ENCODE results near the gene STARD9.
"Not testable (repeated sequence)": the region's sequence is repeated elsewhere in the genome, so short reads cannot be mapped to it uniquely, and the experiment has no call there.

STARD9 gene

GRCh38 chr15:42632105-42632675 lies 56.8 kb downstream of the STARD9 start:
- DNase-seq = no peak

GRCh38 chr15:42640109-42640508 lies 64.7 kb downstream of the STARD9 start:
- DNase-seq = no peak

- DNase-seq = peak; percentile 78
Observed at GRCh38 chr15:42650208-42651066, 75.0 kb downstream of the STARD9 start.

GRCh38 chr15:42665827-42666226 lies 90.4 kb downstream of the STARD9 start:
- DNase-seq = no peak

- no peak for DNase-seq
Observed at GRCh38 chr15:42667855-42668254, 92.4 kb downstream of the STARD9 start.

- no peak for DNase-seq
Observed at GRCh38 chr15:42670451-42670850, 95.0 kb downstream of the STARD9 start.

GRCh38 chr15:42672444-42672843 lies 97.0 kb downstream of the STARD9 start:
- DNase-seq = no peak

GRCh38 chr15:42674472-42674871 lies 99.1 kb downstream of the STARD9 start:
- DNase-seq = no peak

GRCh38 chr15:42675021-42675420 lies 99.6 kb downstream of the STARD9 start:
- DNase-seq = no peak

GRCh38 chr15:42679285-42680141 lies 104.1 kb downstream of the STARD9 start:
- DNase-seq = no peak

- DNase-seq = not testable (repeated sequence)
Observed at GRCh38 chr15:42680142-42680482, 104.7 kb downstream of the STARD9 start.

- no peak for DNase-seq
Observed at GRCh38 chr15:42681119-42681518, 105.7 kb downstream of the STARD9 start.

GRCh38 chr15:42686281-42686680 lies 110.9 kb downstream of the STARD9 start:
- DNase-seq = no peak

- DNase-seq = no peak
Observed at GRCh38 chr15:42687740-42688139, 112.3 kb downstream of the STARD9 start.

- no peak for DNase-seq
Observed at GRCh38 chr15:42688301-42688700, 112.9 kb downstream of the STARD9 start.

GRCh38 chr15:42691308-42691707 lies 115.9 kb downstream of the STARD9 start:
- no peak for DNase-seq

- DNase-seq = no peak
Observed at GRCh38 chr15:42691770-42692169, 116.4 kb downstream of the STARD9 start.

GRCh38 chr15:42692536-42692935 lies 117.1 kb downstream of the STARD9 start:
- no peak for DNase-seq

- no peak for DNase-seq
Observed at GRCh38 chr15:42692997-42693396, 117.6 kb downstream of the STARD9 start.

- no peak for DNase-seq
Observed at GRCh38 chr15:42693496-42693895, 118.1 kb downstream of the STARD9 start.

GRCh38 chr15:42693942-42694341 lies 118.5 kb downstream of the STARD9 start:
- no peak for DNase-seq

GRCh38 chr15:42694398-42694797 lies 119.0 kb downstream of the STARD9 start:
- no peak for DNase-seq

- no peak for DNase-seq
Observed at GRCh38 chr15:42695527-42696071, 120.2 kb downstream of the STARD9 start.
